ENCODE data around the gene LDLRAD4.

DNA sequence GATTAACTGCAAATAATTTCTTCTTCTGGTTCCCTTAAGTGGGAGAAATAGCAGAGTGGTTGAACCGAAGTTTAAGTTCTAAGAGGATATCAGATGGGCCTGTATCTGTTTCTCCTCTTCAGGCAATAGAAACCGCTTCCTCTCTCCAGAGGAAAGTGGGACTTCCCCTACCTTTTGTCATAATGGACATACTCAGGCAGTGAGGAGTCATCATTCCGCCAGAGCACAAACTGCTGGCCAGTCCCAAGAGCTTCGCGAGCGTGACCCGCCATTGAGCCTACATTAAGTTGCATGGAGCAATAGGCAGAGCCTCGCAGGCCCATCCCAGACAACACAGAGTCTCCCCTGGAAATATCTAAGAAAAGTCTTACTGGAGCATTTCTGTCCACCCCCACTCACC lies 158.9 kb downstream of the LDLRAD4 start:
- no peak for TF ChIP-seq NRF1 (conservative IDR thresholded peaks at IDR 0.05 in 1 of 2, IDR thresholded peaks at IDR 0.05 in 1 of 2)
- no peak for TF ChIP-seq E2F3 (CRISPR knock-in tag; IDR thresholded peaks at IDR 0.05)
- no peak for TF ChIP-seq TAF1 (IDR thresholded peaks at IDR 0.05; ENCODE audit: control insufficient read depth, extremely low read depth, insufficient read depth, low read length, severe bottlenecking)
- no peak for TF ChIP-seq HNRNPUL1 (IDR thresholded peaks at IDR 0.05; ENCODE audit: low read length)
- TF ChIP-seq RERE (CRISPR knock-in tag; IDR thresholded peaks at IDR 0.05; ENCODE audit: borderline replicate concordance), result no peak
- TF ChIP-seq ZNF384 (IDR thresholded peaks at IDR 0.05; ENCODE audit: low read depth, low read length), result no peak
- TF ChIP-seq, protein P1, sequence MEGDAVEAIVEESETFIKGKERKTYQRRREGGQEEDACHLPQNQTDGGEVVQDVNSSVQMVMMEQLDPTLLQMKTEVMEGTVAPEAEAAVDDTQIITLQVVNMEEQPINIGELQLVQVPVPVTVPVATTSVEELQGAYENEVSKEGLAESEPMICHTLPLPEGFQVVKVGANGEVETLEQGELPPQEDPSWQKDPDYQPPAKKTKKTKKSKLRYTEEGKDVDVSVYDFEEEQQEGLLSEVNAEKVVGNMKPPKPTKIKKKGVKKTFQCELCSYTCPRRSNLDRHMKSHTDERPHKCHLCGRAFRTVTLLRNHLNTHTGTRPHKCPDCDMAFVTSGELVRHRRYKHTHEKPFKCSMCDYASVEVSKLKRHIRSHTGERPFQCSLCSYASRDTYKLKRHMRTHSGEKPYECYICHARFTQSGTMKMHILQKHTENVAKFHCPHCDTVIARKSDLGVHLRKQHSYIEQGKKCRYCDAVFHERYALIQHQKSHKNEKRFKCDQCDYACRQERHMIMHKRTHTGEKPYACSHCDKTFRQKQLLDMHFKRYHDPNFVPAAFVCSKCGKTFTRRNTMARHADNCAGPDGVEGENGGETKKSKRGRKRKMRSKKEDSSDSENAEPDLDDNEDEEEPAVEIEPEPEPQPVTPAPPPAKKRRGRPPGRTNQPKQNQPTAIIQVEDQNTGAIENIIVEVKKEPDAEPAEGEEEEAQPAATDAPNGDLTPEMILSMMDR (IDR thresholded peaks at IDR 0.05 in 2 of 3, conservative IDR thresholded peaks at IDR 0.05 in 1 of 3; ENCODE audit: insufficient read depth in 2 of 3, low read depth in 1 of 3, low read length in 3 of 3), result no peak
- no peak for TF ChIP-seq FOXK1 (CRISPR knock-in tag; IDR thresholded peaks at IDR 0.05; ENCODE audit: borderline replicate concordance)
- no peak for TF ChIP-seq TEAD4 (IDR thresholded peaks at IDR 0.05; ENCODE audit: low read length)
- no peak for TF ChIP-seq TEAD4 (CRISPR knock-in tag; IDR thresholded peaks at IDR 0.05; ENCODE audit: borderline replicate concordance)
- no peak for TF ChIP-seq PCBP2 (IDR thresholded peaks at IDR 0.05; ENCODE audit: low read depth, low read length, poor library complexity, severe bottlenecking)
- TF ChIP-seq, protein P2, sequence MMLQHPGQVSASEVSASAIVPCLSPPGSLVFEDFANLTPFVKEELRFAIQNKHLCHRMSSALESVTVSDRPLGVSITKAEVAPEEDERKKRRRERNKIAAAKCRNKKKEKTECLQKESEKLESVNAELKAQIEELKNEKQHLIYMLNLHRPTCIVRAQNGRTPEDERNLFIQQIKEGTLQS (IDR thresholded peaks at IDR 0.05), result no peak
- TF ChIP-seq, protein P2 (CRISPR knock-in tag; conservative IDR thresholded peaks at IDR 0.05), result no peak
- no peak for TF ChIP-seq IRF2 (CRISPR knock-in tag; IDR thresholded peaks at IDR 0.05)
- TF ChIP-seq ZNF212 (CRISPR knock-in tag; IDR thresholded peaks at IDR 0.05), result no peak

All from K562 (cell line).